HG03108 (cell line): ENCODE data around the gene IGSF11.
"Not testable (repeated sequence)": the region's sequence is repeated elsewhere in the genome, so short reads cannot be mapped to it uniquely, and the experiment has no call there.

Source experiments
- ATAC-seq: cut with Tn5 transposase; IDR thresholded peaks from one replicate; pipeline ENCODE4 v1.9.1; 2021; ENCODE audit warnings: moderate library complexity; ENCODE audit not compliant: unreplicated experiment

IGSF11 gene

DNA sequence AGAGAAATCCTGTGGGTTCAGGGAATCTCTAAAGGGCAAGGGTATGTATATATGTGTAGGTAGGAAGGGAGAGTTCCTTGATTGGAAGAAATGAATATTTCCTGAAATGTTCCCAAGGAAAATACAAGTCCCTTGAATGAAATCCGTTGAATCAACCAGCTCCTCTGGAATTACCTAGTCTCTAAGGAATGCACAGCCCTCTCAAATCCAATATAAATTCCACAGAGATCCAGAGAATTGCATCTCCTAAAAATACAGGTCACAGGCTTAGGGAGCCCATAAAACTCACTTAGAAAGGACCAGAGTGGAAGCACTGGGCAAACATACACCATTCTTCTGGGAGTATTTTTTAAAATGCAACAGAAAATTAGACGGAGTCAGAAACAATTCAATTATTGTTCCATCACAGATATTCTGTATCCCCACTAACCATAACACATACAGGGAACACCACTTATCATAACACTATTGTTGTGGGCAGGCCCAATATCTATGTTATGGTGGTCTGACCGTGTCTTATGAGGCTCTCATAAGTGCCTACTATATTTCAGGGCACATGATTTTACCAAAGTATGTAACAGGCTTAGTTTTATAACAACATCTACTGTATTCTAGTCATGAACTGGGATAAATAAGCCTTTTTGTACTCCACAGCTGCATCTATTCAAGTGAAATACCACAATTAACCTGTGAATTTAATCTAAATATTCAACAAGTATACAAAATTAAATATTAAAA lies 43.7 kb downstream of the IGSF11 start:
- ATAC-seq: no peak

DNA sequence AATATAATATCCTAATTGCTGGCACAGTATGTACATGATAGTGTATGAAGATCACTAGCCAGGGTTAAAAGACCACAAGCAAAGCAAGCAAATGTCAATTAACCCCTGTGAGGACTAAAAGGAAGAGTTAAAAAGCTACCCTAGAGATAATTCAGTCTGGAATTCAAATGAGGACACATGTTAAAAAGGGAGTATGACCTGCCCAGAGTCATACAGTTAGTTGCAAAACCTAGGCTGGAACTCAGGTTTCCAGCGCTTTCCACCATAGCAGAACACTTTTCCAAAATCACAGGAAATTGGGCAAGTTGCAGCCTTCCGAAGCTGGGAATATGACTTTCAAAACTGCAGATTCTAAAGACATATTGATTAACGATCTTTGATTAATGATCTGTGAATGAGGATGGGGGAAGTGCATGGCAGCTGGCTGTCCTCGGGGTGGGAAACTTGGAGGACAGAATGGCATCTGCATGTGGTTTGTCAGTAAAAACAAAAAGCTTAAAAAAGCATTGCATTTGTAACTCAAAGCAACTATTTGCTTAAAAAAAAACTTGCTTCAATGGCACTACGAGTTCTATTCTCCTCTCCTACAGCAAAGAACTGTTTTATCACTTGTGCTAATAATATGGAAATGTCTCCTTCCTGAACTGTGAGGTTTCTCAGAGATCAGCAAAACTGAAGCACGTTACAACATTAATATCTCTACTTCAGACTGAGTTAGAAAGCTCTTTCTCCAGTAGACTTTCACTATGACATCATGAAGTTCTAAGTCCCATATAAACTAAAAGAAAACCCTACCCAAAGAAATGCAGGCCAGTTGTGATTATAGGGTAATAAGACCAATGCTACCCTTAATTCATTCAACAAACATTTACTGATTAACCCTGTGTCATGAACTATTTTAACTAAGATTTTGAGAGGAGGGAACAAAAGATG lies 46.2 kb downstream of the IGSF11 start:
- ATAC-seq: no peak

DNA sequence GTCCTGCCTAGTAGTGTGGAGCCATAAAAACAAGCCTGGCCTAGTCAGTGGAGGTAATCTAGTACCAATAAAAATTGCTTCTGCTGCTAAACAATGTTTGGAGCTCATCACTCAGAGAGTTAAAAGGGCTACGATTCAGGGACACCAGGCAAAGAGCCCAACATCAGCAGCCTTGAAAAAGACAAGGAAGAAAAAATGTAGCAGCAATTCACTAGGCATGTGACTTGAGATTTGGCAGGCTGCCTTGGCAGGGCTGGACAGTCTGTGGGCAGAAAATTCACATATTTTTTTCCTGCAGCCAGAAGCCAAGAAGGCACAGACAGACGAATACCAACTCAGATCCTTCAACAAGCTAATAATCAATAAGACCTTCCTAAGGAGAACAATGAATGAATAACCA lies 47.2 kb downstream of the IGSF11 start:
- ATAC-seq: no peak

DNA sequence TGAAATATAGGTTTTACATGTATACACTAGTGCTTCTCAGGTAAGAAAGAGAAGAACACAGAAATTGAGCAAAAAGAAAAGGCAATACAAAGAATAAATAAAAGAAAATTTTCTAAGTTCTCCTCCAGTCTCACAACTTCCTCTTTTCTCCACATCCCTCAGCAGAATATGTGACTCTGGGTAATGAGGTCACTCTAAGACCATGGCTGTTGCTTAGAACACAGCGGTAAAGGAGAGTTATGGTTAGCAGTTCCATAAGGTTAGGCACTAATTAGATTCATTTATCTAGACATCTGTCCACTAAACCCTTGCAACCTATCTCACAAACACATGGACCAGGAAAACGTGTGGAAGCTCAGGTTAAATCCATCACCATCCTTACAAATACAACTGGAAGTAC lies 47.9 kb downstream of the IGSF11 start:
- ATAC-seq: no peak

DNA sequence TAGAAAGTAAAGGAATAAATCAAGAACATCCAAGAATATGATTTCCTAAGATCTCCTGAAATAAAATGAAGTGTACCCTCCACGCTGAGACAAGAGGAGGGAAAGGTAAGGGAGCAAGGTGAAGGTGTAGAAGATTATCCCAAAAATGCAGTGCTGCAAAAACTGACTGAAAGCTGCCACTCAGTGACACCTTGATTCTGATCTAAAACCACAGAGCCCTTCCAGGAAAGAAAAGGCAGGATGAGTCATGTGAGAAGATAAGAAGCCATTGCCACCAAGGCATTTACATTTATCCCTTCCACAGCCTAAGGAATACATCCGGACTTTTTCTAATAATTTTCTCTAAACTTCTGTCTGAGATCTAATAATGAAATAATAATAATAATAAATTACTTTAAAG lies 49.9 kb downstream of the IGSF11 start:
- ATAC-seq: no peak

DNA sequence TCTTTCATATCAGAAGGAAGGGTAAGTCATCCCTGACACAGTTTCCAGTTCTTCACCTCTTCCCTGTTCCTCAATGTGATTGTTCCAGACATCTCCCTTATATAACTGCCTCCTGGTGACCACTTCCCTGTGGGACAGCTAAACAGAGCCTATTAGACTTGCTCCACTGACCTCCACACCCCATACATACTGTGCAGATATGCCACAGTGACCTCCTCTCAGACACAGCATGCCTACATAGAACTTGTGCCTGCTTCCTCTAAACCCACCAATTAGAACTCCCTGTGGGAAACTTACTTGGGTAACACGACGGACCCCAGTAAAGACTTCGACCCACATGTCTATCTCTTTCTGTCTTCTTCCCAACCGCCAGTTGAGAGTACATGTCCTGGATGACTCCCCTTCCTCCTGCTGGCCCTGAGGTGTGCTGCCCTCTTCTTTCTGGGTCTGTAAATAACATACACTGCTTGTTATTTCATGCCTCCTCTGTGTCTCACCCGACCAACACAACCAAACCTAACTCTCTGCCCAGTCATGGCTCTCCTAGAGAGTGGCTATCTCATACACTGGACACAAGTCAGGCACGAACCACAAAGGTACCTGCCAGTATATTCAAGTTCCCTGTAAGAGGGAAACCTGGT lies 53.0 kb downstream of the IGSF11 start:
- no peak for ATAC-seq

DNA sequence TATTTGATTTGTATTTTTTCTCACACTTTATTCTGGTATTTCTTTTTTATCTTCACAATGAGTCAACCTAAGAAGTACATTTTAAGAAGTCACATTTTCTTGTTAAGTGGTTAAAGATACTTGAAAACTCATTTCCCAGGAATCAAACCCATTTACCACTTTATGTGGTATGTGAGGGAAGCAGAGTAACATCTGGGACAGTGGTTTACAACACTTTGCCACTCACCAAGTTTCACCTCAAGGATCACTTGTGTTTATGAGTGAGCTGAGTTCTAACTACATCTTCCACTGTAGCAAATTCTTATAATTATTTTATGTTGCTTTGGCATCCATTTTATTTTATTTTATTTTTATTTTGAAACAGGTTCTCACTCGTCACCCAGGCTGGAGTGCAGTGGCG lies 53.8 kb downstream of the IGSF11 start:
- no peak for ATAC-seq

DNA sequence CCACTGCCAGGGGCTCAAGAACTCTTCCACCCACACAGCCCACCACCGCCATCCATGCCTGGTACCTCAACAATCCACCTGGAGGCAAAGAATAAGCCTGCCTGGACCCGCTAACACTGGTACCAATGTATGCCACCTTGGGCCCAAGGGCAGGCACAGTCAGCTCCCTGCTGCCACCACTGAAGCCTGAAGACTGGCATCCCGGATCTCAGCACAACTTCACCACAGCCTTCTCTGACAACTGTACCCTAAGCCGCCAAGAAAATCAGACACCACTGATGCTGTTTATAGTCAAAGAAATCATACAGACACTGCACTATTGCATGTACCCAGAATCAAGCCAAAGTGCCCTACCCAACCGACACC lies 56.3 kb downstream of the IGSF11 start:
- no peak for ATAC-seq

DNA sequence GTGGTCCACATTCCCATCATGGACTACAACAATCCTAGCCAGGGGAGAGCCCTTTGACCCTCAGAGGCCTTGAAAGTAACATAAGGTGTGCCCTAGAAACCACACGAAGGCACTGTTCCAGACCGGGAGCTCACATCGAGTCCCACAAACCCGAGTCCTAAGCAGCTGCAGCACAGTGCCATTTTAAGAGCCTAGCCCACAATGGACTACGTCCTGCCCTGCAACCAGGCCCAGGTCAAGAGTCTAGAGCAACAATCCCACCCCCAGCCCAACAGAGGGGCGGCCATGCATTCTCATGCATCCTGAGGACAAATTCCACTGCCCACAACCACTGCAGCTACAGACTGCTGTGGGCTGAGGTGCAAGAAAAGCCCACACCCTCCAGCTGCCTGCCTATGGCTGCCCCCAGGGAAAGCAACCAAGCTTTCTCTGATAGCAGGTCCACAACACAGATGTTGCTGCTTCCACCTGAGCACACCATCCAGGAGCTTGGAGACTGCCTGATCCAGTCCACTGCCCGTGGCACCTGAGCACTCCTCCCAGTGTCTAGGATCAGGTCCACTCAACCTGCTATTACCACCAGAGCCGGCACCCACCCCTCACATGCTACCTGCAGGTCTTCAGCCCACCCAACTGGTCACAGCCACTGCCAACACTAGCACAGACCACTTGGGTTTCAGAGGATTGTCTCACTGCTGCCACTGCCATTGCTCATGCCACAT lies 56.8 kb downstream of the IGSF11 start:
- ATAC-seq: no peak

DNA sequence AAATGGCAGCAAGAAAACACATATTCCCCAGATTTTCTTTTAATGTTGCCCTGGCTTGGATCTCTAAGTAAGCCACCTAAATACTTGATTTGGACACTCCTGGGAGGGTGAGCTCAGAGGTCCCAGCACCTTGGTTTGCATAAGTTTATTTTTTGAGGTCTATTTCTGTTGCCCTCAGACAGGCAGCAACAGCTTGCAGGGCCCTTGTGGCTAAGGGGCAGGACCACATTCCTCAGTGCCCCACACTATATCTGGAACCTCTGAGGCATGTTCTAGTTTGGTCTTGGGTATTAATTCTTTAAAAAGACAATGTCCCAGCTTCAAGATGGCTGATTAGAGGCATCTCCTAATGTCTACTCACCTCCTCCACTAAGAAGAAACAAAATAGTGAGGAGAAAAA lies 57.5 kb downstream of the IGSF11 start:
- no peak for ATAC-seq

DNA sequence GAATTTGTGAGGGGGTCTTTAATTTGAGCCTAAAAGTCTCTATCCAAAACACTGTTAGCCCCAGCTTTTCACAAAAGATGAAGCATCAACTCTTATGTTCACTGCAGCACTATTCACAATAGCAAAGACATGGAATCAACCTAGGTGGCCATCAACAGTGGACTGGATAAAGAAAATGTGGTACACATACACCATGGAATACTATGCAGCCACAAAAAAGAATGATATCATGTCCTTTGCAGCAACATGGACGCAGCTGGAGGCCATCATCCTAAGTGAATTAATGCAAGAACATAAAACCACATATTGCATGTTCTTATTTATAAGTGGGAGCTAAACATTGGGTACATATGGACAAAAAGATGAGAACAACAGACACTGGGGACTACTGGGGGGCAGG lies 59.2 kb downstream of the IGSF11 start:
- not testable (repeated sequence) for ATAC-seq

DNA sequence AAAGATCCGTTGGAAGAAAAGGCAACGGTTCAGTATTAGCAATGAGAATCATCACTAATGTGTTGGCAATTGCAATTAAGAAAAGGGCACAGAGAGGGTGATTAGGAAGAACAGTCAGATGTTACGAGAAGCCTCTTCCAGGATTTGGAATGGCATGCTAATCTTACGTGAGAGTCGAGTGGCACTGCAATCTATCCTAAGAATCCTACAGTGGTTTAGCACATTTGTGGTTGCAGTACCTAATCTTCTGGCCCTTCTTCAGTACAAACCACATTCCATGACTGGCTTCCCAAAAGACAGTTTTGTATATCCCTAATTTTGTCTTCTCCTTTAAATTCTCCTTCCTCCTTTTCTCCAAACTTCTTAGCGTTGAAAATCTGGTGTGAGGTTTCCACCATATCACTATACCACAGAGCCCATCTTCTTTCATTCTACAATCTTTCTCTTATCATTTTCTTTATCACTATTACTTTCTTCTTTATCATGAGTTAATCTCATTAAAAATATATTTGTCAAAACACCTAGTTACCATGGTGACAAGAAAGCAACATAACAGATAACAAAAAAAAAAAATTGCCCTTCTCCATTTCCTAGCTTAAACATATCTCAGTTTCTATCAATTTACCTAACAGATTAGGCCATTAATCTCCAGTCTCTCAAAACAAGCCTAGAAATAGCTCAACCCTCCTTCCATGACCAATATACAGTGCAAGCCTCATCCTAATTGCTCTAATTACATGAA lies 60.1 kb downstream of the IGSF11 start:
- ATAC-seq: no peak

DNA sequence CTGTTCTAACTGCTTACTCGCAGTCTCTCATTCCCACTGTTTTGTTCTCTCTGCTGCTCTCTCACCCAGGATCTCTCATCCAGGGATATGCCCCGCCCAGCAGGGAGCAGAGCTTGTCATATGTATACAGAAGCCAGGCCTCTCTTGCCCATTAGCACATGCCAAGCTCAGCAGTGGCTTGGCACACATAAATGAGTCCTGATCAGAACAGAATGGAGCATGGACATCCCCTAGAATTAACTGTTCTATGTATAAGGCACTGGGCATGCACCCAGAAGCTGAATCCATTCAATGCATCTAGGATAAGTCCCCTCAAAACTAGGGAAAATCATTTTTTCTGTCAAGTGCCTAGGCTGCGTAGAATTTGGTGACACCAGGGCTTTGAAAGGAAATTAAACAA lies 61.6 kb downstream of the IGSF11 start:
- ATAC-seq: no peak

DNA sequence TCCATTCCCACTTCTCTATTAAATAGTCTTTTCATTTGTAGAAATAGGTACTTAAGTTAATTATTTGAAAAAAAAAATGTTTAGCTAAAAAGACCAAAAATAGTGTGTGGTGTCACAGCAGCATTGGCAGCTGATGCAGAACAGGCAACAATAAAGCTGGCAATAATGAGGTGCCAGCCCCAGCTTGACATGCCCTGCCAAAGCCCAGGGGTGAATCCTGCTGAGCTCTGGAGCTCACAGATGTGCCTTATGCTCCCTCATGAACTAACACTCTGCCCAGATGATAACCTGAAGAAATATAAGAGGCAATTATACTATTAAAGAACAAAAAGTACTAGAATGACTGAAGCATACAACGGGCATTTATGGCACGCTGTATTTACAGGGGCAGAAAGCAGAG lies 63.8 kb downstream of the IGSF11 start:
- ATAC-seq: no peak

DNA sequence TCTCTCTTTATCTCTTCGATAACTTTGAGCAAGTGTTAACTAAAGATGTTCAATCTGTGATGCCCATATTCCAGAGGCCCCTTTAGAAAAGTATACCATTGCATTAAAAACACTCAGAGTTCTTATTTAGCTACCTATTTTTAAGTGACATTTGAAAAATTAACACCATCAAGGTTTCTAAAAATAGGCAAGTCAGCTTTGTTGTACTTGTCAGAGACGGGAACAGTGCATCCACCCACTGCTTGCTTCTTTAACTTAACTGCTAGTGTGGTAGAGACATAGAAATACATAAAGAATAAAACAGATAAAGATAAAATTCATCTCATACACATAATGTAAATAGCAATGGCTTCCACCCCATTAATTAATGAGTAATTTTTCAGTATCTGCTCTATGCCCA lies 66.0 kb downstream of the IGSF11 start:
- no peak for ATAC-seq

DNA sequence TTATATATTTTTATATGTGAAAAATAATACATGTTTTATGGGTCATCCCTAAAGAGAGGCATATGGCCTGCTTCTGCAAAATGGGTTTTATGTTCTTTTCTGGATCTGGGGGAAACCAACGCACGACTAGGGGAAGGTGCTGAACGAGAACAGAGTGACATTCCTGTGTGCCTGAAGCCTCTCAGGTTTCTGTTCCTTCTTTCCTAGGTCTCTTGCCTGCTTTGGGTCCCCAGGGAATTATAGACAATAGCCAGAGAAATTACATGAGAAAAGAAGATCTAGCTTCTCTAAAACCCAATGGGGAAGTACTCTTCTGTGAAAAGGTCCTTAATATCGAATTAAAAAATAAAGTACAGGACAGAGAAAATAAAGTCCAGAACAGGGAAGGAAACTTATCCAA lies 66.5 kb downstream of the IGSF11 start:
- no peak for ATAC-seq

DNA sequence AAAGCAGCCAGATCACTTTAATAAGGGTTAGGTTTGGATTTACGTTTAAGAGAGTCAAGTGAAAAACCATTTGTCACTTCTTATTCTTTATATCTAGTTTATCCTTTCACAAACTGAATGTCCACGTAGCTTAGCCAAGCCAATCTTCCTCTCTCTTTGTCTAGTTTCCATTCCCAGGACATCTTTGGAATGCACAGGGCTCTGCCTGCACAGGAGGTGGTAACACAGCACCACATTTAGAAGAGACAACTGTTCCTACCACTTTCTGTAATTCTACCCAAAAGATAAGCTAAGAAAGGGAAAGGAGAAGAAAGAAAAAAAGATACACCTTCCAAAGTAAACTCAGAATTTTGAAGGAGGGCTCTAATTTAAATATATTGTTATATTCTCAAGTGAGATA lies 67.9 kb downstream of the IGSF11 start:
- ATAC-seq: no peak

DNA sequence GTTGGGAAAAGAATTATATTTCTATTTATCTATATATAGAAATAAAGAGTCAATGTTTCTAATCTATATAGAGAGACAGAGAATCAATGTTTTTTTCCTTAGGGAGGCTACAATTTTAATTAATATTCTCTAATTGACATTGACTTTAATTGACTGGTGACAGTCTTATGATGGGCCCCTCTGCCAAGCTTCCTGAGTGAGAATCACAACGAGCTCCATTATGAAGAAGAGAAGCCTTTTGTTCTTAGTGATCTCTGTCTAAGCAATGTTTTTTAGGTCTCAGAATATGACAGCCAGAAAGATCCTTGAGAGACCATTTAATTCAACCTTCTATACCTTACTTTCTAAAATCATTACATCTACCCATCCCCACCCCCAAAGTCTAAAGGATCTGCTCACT lies 70.9 kb downstream of the IGSF11 start:
- no peak for ATAC-seq

DNA sequence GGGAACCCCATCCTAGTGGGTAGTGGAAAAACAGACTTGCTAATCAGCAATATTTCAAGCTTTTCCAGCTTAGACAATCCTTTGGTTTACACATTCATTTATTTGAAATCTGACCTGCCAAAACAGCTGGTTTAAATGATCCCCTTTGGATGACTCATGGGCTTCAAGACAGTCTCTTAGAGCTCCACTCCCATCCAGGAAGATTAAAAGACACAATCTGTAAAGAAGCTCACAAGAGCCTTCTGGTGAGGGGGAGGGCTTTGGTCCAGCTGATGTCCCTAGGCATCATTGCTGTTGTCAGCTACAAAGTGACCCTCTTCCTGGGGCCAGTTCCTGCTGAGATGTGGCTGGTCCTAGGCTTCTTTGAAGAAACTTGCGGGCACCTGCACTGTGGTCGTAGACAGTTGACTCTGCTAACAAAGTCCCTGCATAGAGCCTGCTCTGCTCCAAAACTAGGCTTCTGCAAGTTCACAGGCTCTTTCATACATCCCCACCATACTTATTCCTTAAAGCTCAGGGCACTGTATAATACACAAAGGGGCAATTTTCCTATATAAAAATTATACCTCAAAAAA lies 73.7 kb downstream of the IGSF11 start:
- no peak for ATAC-seq

DNA sequence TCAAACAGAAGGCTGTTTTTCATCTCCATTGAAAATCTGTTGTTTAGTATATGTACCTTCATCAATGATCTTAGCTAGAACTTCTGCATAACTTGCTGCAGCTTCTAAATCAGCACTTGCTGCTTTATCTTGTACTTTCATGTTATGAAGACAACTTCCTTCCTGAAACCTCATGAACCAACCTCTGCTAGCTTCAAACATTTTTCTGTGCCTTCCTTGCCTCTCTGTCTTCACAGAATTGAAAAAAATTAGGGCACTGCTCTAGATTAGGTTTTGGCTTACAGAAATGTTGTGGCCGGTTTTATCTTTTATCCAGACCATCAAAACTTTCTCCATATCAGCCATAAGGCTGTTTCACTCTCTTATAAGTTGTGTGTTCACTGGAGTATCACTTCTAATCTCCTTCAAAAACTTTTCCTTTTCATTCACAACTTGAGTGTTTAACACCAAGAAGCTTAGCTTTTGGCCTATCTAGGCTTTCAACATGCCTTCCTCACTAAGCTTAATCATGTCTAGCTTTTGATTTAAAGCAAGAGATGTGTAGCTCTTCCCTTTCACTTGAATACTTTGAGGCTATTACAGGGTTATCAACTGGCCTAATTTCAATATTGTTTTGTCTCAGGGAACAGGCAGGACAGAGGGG lies 78.6 kb downstream of the IGSF11 start:
- ATAC-seq: no peak
